GM19239 (cell line): Measurements from ENCODE around the gene TANC1.

ENCODE experiments used
- DNase-seq: peaks from one replicate; pipeline ENCODE4 v3.0.0; 2011; ENCODE audit warnings: low spot score; ENCODE audit not compliant: insufficient read length
- FAIRE-seq: peaks from 2 replicates; lab custom pipeline; 2011; peaks lifted over from hg19 to GRCh38; lab: Jason Lieb, UNC

TANC1 gene

GRCh38 chr2:159227467-159227866 lies 259.0 kb downstream of the TANC1 start:
- no peak for DNase-seq
- no peak for FAIRE-seq

- FAIRE-seq (no peak), DNase-seq (no peak)
Observed at GRCh38 chr2:159228081-159228581, 259.7 kb downstream of the TANC1 start.

GRCh38 chr2:159229476-159230144 lies 261.2 kb downstream of the TANC1 start:
- FAIRE-seq (no peak), DNase-seq (no peak)

GRCh38 chr2:159230145-159230877 lies 261.9 kb downstream of the TANC1 start:
- FAIRE-seq (no peak), DNase-seq (no peak)

GRCh38 chr2:159232456-159233170 lies 264.2 kb downstream of the TANC1 start:
- DNase-seq (no peak), FAIRE-seq (no peak)

- DNase-seq (no peak), FAIRE-seq (no peak)
Observed at GRCh38 chr2:159234868-159235267, 266.4 kb downstream of the TANC1 start.

GRCh38 chr2:159243529-159243928 lies 275.1 kb downstream of the TANC1 start:
- no peak for FAIRE-seq

GRCh38 chr2:159246325-159246988 lies 278.0 kb downstream of the TANC1 start:
- FAIRE-seq: no peak
- no peak for DNase-seq

More at GRCh38 chr2:159243529-159243928, 275.1 kb downstream of the TANC1 start:
- DNase-seq: no peak

- DNase-seq: no peak
- FAIRE-seq: peak; percentile 75
Observed at GRCh38 chr2:159249990-159250715, 281.7 kb downstream of the TANC1 start.

GRCh38 chr2:159251296-159252173 lies 283.1 kb downstream of the TANC1 start:
- FAIRE-seq (no peak), DNase-seq (no peak)

- DNase-seq: no peak
- no peak for FAIRE-seq
Observed at GRCh38 chr2:159252905-159253304, 284.5 kb downstream of the TANC1 start.

- FAIRE-seq (peak; percentile 8), DNase-seq (no peak)
Observed at GRCh38 chr2:159256159-159256558, 287.7 kb downstream of the TANC1 start.

- no peak for DNase-seq
- no peak for FAIRE-seq
Observed at GRCh38 chr2:159262226-159262625, 293.8 kb downstream of the TANC1 start.

GRCh38 chr2:159262904-159263303 lies 294.5 kb downstream of the TANC1 start:
- no peak for DNase-seq
- no peak for FAIRE-seq

GRCh38 chr2:159265171-159265576 lies 296.7 kb downstream of the TANC1 start:
- FAIRE-seq (no peak), DNase-seq (no peak)

- FAIRE-seq: no peak
- no peak for DNase-seq
Observed at GRCh38 chr2:159266554-159266953, 298.1 kb downstream of the TANC1 start.

GRCh38 chr2:159267921-159268320 lies 299.5 kb downstream of the TANC1 start:
- DNase-seq (no peak), FAIRE-seq (no peak)

GRCh38 chr2:159270744-159271379 lies 302.4 kb downstream of the TANC1 start:
- DNase-seq: no peak
- FAIRE-seq: no peak
